Right lobe of liver (tissue), 4 donors: ENCODE results near the gene TGFBR3.

Source experiments
- POLR2A ChIP-seq: fragments of 450-650 bp; IDR thresholded peaks from one replicate; pipeline ENCODE4 v1.6.1; 2017; ENCODE audit warnings: antibody characterized with exemption, mild to moderate bottlenecking
- TF ChIP-seq, protein P1 (sequence below), 4 donors: fragments of 200-600 bp in 3 of 4; fragments of 450-650 bp in 1 of 4; IDR thresholded peaks; one replicate each; pipeline versions ENCODE4 v1.5.1 to v1.8.0; 2016 to 2022; ENCODE audit warnings: antibody characterized with exemption in 4 of 4, mild to moderate bottlenecking in 2 of 4
- donor health status: DM: no; HTN: no; CAD: no.
- donor health status: DM: no; HTN: no; CAD: no.
- donor health status: DM: no; HTN: yes; CAD: no.

DNA sequence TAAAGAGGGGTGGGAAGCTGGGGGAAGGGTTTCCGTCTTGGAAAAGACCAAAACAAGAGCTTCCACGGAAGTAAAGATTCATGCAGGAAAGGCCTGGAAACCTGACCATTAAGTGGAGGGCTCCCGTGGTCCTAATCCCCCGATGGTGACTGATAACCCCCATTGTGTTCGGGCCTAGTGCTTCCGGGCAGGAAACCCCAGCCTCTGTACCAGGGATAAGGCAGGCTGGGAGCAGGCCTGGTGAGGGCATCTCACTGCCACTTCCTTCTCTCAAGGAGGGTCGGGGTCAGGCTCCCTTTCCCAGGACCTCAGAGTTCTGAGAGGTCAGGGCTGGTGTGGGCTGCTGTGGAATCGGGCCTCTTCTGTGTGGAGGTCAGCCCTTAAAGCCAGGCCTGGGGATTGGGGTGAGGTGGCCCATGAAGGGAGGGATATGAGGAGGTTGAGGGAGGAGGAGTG, 248.4 kb downstream of the TGFBR3 start:
- TF ChIP-seq, protein P1, sequence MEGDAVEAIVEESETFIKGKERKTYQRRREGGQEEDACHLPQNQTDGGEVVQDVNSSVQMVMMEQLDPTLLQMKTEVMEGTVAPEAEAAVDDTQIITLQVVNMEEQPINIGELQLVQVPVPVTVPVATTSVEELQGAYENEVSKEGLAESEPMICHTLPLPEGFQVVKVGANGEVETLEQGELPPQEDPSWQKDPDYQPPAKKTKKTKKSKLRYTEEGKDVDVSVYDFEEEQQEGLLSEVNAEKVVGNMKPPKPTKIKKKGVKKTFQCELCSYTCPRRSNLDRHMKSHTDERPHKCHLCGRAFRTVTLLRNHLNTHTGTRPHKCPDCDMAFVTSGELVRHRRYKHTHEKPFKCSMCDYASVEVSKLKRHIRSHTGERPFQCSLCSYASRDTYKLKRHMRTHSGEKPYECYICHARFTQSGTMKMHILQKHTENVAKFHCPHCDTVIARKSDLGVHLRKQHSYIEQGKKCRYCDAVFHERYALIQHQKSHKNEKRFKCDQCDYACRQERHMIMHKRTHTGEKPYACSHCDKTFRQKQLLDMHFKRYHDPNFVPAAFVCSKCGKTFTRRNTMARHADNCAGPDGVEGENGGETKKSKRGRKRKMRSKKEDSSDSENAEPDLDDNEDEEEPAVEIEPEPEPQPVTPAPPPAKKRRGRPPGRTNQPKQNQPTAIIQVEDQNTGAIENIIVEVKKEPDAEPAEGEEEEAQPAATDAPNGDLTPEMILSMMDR (IDR thresholded peaks at IDR 0.05), result no peak
- no peak for TF ChIP-seq POLR2A
